ENCODE results near the gene BRD4. TPM values are rescaled to one million over a fixed set of nuclear protein-coding genes. Genes with fewer than 3 reads are reported as not detected.
A peak's percentile ranks its signal among the peaks of the same experiment; 100 is the strongest.

Gene BRD4
- total RNA-seq, 1 donor from 2014 or later = 109 TPM

GRCh38 chr19:15317392-15318071 is 14.8 kb downstream of the BRD4 start:
- peak overlapping the region; percentile 78 for H3K27ac Mint-ChIP-seq
- no peak for DNase-seq
- peaks cover 8% of the 10 kb centered on the region for H3K36me3 Mint-ChIP-seq (ENCODE audit: low read depth)
- H3K9me3 Mint-ChIP-seq = peaks cover 4% of the 10 kb centered on the region
- H3K4me1 Mint-ChIP-seq = peaks cover 75% of the 10 kb centered on the region
- peak overlapping the region; percentile 37 for H3K4me3 Mint-ChIP-seq
- intact Hi-C loops (cut with micrococcal nuclease) = loop anchor here (2.0 kb wide), 1 partner anchor 17 kb away; no protein-coding TSS in a partner anchor
- no peaks in the 10 kb centered on the region for H3K27me3 Mint-ChIP-seq

GRCh38 chr19:15316498-15316897 is 15.8 kb downstream of the BRD4 start:
- Mint-ChIP-seq H3K36me3 (ENCODE audit: low read depth) (peaks cover 3% of the 10 kb centered on the region), H3K4me3 (peak overlapping the region; percentile 37), H3K27ac (peak overlapping the region; percentile 75), H3K4me1 (peaks cover 75% of the 10 kb centered on the region), H3K9me3 (no peaks in the 10 kb centered on the region), H3K27me3 (no peaks in the 10 kb centered on the region)
- no peak for DNase-seq
- intact Hi-C loops (cut with micrococcal nuclease) = no loop called here

- Mint-ChIP-seq H3K4me1 (peaks cover 64% of the 10 kb centered on the region), H3K27ac (no peak overlapping the region), H3K4me3 (no peak overlapping the region), H3K9me3 (no peaks in the 10 kb centered on the region), H3K27me3 (no peaks in the 10 kb centered on the region), H3K36me3 (ENCODE audit: low read depth) (peaks cover 3% of the 10 kb centered on the region)
- intact Hi-C loops (cut with micrococcal nuclease) = no loop called here
- no peak for DNase-seq
These were observed 17.2 kb downstream of the BRD4 start for GRCh38 chr19:15315101-15315500.

- DNase-seq = no peak
- intact Hi-C loops (cut with micrococcal nuclease) = no loop called here
- Mint-ChIP-seq H3K27ac (no peak overlapping the region), H3K27me3 (no peaks in the 10 kb centered on the region), H3K9me3 (no peaks in the 10 kb centered on the region), H3K4me1 (peaks cover 62% of the 10 kb centered on the region), H3K4me3 (no peak overlapping the region), H3K36me3 (ENCODE audit: low read depth) (peaks cover 3% of the 10 kb centered on the region)
These were observed 18.6 kb downstream of the BRD4 start for GRCh38 chr19:15313649-15314279.

- Mint-ChIP-seq H3K4me3 (no peak overlapping the region), H3K27me3 (no peaks in the 10 kb centered on the region), H3K4me1 (peaks cover 54% of the 10 kb centered on the region), H3K27ac (no peak overlapping the region), H3K36me3 (ENCODE audit: low read depth) (peaks cover 4% of the 10 kb centered on the region), H3K9me3 (no peaks in the 10 kb centered on the region)
- intact Hi-C loops (cut with micrococcal nuclease) = no loop called here
- no peak for DNase-seq
These were observed 25.2 kb downstream of the BRD4 start for GRCh38 chr19:15307169-15307568.

GRCh38 chr19:15305582-15306334 is 26.6 kb downstream of the BRD4 start:
- Mint-ChIP-seq H3K27ac (peak overlapping the region; percentile 71), H3K4me1 (peaks cover 58% of the 10 kb centered on the region), H3K9me3 (no peaks in the 10 kb centered on the region), H3K27me3 (no peaks in the 10 kb centered on the region), H3K4me3 (no peak overlapping the region), H3K36me3 (ENCODE audit: low read depth) (peaks cover 4% of the 10 kb centered on the region)
- no peak for DNase-seq
- intact Hi-C loops (cut with micrococcal nuclease) = no loop called here

GRCh38 chr19:15304140-15304705 is 28.1 kb downstream of the BRD4 start:
- intact Hi-C loops (cut with micrococcal nuclease) = loop anchor here (5.0 kb wide), 1 partner anchor 163 kb away; no protein-coding TSS in a partner anchor
- DNase-seq = no peak
- H3K4me3 Mint-ChIP-seq = no peak overlapping the region
- peak overlapping the region; percentile 87 for H3K27ac Mint-ChIP-seq
- no peaks in the 10 kb centered on the region for H3K9me3 Mint-ChIP-seq
- H3K4me1 Mint-ChIP-seq = peaks cover 61% of the 10 kb centered on the region
- no peaks in the 10 kb centered on the region for H3K27me3 Mint-ChIP-seq
- H3K36me3 Mint-ChIP-seq (ENCODE audit: low read depth) = peaks cover 4% of the 10 kb centered on the region

GRCh38 chr19:15303105-15303780 is 29.1 kb downstream of the BRD4 start:
- DNase-seq = no peak
- no peaks in the 10 kb centered on the region for H3K27me3 Mint-ChIP-seq
- intact Hi-C loops (cut with micrococcal nuclease) = loop anchor here (5.0 kb wide), 1 partner anchor 164 kb away; no protein-coding TSS in a partner anchor
- no peak overlapping the region for H3K4me3 Mint-ChIP-seq
- H3K4me1 Mint-ChIP-seq = peaks cover 69% of the 10 kb centered on the region
- H3K27ac Mint-ChIP-seq = peak overlapping the region; percentile 87
- no peaks in the 10 kb centered on the region for H3K9me3 Mint-ChIP-seq
- H3K36me3 Mint-ChIP-seq (ENCODE audit: low read depth) = peaks cover 4% of the 10 kb centered on the region

- Mint-ChIP-seq H3K36me3 (ENCODE audit: low read depth) (peaks cover 9% of the 10 kb centered on the region), H3K27ac (peak overlapping the region; percentile 96), H3K4me1 (peaks cover 70% of the 10 kb centered on the region), H3K27me3 (no peaks in the 10 kb centered on the region), H3K4me3 (peak overlapping the region; percentile 75), H3K9me3 (no peaks in the 10 kb centered on the region)
- DNase-seq = peak; percentile 67
- intact Hi-C loops (cut with micrococcal nuclease) = loop anchor here (1.0 to 5.0 kb wide), 4 partner anchors 17 to 167 kb away; no protein-coding TSS in a partner anchor
These were observed 31.7 kb downstream of the BRD4 start for GRCh38 chr19:15300533-15301197.

- H3K4me3 Mint-ChIP-seq = peak overlapping the region; percentile 15
- peak overlapping the region; percentile 96 for H3K27ac Mint-ChIP-seq
- intact Hi-C loops (cut with micrococcal nuclease) = loop anchor here (1.0 to 5.0 kb wide), 4 partner anchors 16 to 168 kb away; no protein-coding TSS in a partner anchor
- no peaks in the 10 kb centered on the region for H3K9me3 Mint-ChIP-seq
- peaks cover 76% of the 10 kb centered on the region for H3K4me1 Mint-ChIP-seq
- DNase-seq = no peak
- H3K36me3 Mint-ChIP-seq (ENCODE audit: low read depth) = peaks cover 12% of the 10 kb centered on the region
- no peaks in the 10 kb centered on the region for H3K27me3 Mint-ChIP-seq
These were observed 32.5 kb downstream of the BRD4 start for GRCh38 chr19:15299568-15300409.

GRCh38 chr19:15298847-15299567 is 33.3 kb downstream of the BRD4 start:
- intact Hi-C loops (cut with micrococcal nuclease) = no loop called here
- Mint-ChIP-seq H3K9me3 (no peaks in the 10 kb centered on the region), H3K27me3 (no peaks in the 10 kb centered on the region), H3K4me1 (peaks cover 76% of the 10 kb centered on the region), H3K27ac (peak overlapping the region; percentile 96), H3K4me3 (peak overlapping the region; percentile 64), H3K36me3 (ENCODE audit: low read depth) (peaks cover 12% of the 10 kb centered on the region)
- DNase-seq = peak; percentile 65

All from activated CD4-positive, alpha-beta T cell treated with anti-CD3 and anti-CD28 coated beads, Interleukin-2, amount 10 ng/mL, durations not matched to agents 24 days and 14 days (primary cell).